ENCODE measurements around the gene SGIP1.
"Not testable (repeated sequence)": the region's sequence is repeated elsewhere in the genome, so short reads cannot be mapped to it uniquely, and the experiment has no call there.

SGIP1 gene

DNA sequence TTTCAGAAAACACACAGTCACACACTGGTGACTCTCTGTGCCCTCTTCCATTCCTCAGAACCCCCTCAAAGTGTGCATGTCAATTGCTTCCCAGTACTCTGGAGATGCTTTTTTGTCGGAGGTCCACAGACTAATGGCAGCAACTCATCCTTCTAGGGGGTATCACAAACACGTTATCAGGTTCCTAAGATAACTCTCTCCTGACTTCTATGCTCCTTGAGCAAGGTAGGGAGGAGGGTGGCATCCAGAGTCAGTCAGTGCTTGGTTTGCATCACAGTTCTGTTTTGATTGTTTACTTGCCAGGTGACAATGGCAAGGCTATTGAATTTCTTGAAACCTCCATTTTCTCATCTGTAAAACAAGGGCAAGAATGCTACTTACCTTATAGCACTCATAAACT is 178.9 kb downstream of the SGIP1 start:
- no peak for DNase-seq (ENCODE audit: low read depth)
- no peak overlapping the region for H3K4me3 ChIP-seq (ENCODE audit: low read length)
- TF ChIP-seq, protein P1, sequence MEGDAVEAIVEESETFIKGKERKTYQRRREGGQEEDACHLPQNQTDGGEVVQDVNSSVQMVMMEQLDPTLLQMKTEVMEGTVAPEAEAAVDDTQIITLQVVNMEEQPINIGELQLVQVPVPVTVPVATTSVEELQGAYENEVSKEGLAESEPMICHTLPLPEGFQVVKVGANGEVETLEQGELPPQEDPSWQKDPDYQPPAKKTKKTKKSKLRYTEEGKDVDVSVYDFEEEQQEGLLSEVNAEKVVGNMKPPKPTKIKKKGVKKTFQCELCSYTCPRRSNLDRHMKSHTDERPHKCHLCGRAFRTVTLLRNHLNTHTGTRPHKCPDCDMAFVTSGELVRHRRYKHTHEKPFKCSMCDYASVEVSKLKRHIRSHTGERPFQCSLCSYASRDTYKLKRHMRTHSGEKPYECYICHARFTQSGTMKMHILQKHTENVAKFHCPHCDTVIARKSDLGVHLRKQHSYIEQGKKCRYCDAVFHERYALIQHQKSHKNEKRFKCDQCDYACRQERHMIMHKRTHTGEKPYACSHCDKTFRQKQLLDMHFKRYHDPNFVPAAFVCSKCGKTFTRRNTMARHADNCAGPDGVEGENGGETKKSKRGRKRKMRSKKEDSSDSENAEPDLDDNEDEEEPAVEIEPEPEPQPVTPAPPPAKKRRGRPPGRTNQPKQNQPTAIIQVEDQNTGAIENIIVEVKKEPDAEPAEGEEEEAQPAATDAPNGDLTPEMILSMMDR (conservative IDR thresholded peaks at IDR 0.05; ENCODE audit: low read depth, low read length) = no peak

DNA sequence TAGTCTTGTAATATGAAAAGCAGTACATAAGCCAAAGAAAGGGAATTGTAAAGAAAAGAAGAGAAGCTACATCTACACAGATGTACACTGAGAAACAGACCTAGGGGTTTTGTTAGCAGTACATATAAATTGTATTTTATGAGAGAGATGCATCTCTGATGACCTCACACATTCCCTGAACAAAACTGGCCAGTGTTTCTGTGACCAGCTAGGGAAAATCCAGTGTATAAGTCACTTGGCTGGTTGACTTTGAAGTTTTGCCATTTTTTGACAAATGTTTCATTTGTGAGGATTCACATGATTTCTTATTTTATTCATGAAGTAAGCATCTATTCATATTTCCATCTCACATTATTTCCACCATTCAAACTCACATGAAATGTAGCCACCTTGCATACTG is 190.0 kb downstream of the SGIP1 start:
- H3K4me3 ChIP-seq (ENCODE audit: low read length) = no peak overlapping the region
- no peak for DNase-seq (ENCODE audit: low read depth)
- TF ChIP-seq, protein P1 (conservative IDR thresholded peaks at IDR 0.05; ENCODE audit: low read depth, low read length) = no peak

DNA sequence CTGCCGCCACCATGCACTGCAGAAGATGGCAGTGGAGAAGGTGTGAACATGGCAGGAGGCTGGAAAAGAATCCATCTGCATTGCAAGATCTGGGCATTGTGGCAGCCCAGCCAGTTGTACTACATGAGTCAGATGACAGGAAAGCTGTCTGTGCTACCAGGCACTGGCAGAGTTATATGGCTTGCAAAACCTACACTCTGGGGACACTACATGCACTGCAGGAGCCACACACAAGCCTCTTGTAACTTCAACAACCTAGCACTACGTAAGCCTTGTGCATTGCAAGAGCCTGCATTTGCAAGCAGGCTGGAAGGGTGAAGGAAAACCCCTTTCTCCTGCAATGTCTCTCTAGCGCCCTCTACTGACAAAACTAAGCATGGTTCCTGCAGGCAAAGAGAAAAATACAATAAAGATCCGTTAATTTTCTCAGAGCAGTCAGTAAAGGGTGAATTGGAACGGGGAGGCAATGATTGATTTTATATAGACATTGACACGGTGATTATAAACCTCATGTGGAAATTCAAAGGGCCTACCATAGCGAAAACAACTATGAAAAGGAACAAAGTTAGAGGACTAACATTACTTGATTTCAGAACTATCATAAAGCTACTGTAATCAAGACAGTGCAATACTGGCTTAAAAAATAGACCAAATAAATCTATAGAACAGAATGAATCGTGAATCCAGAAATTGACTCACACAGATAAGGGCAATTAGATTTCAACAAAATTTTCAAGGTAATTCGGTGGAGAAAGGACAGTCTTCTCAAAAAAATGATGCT is 192.1 kb downstream of the SGIP1 start:
- peak; percentile 29 for DNase-seq (ENCODE audit: low read depth)
- TF ChIP-seq, protein P1 (conservative IDR thresholded peaks at IDR 0.05; ENCODE audit: low read depth, low read length) = peak; percentile 98
- no peak overlapping the region for H3K4me3 ChIP-seq (ENCODE audit: low read length)

DNA sequence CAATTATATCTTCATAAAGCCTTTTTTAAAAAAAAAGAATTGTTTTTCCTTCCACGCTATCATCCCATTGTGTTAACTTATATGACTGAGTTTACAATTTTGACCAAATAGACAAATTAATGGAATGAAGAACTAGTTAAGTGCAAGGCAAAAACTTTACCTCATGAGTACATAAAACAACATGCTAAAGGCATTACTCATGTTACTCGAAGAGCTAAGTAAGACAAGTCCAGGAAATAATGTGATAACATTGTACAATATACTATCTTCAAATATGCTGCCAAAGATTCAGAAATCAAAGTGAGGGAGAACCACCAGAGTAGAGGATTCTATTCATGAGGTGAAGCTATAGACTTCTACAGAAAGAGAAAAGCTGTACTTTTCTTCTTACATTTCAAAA is 194.1 kb downstream of the SGIP1 start:
- H3K4me3 ChIP-seq (ENCODE audit: low read length) = no peak overlapping the region
- TF ChIP-seq, protein P1 (conservative IDR thresholded peaks at IDR 0.05; ENCODE audit: low read depth, low read length) = no peak
- no peak for DNase-seq (ENCODE audit: low read depth)

DNA sequence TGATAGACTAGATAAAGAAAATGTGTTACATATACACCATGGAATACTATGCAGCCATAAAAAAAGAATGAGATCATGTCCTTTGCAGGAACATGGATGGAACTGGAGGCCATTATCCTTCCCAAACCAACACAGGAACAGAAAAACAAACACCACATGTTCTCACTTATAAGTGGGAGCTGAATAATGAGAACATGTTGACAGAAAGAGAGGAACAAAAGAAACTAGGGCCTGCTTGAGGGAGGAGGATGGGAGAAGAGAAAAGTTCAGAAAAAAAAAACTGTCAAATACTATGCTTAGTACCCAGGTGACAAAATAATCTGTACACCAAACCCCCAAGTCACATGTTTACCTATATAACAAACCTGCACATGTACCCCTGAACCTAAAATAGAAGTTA is 194.8 kb downstream of the SGIP1 start:
- H3K4me3 ChIP-seq (ENCODE audit: low read length); DNase-seq (ENCODE audit: low read depth): not testable (repeated sequence)

DNA sequence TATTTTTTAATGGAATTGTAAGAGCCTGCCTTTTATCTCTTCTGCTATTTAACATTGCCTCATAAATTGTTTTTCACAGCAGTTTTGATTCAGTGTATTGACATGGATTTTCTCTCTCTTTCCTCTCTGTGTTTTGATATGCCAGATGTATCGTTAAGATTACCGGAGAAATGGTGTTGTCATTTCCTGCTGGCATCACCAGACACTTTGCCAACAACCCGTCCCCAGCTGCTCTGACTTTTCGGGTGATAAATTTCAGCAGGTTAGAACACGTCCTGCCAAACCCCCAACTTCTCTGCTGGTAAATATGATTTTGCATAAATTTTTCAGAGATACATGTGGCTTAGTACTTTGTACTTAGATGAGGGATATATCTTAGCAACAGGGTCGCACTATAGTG is 195.2 kb downstream of the SGIP1 start:
- TF ChIP-seq, protein P1 (conservative IDR thresholded peaks at IDR 0.05; ENCODE audit: low read depth, low read length) = no peak
- no peak overlapping the region for H3K4me3 ChIP-seq (ENCODE audit: low read length)
- no peak for DNase-seq (ENCODE audit: low read depth)

DNA sequence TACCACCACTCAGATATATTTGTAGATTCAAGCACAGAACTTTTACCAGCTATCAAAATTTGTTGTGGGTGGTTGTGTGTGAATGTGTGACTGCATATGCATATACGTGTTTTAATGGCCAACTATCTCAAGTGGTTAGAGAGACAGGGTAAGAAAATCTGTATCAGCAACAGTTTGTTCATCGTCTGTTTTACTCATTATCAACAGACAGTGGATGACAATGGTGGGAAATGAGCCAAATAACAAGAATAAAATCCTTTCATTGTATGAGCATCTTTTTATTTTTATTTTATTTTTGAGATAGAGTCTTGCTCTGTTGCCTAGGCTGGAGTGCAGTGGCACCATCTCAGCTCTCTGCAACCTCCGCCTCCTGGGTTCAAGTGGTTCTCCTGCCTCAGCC is 195.6 kb downstream of the SGIP1 start:
- H3K4me3 ChIP-seq (ENCODE audit: low read length) = no peak overlapping the region
- DNase-seq (ENCODE audit: low read depth) = no peak
- TF ChIP-seq, protein P1 (conservative IDR thresholded peaks at IDR 0.05; ENCODE audit: low read depth, low read length) = no peak

Measured in retinal pigment epithelial cell (primary cell).